ENCODE data around the gene EPS8L2.
"Not testable (repeated sequence)": the region's sequence is repeated elsewhere in the genome, so short reads cannot be mapped to it uniquely, and the experiment has no call there.

EPS8L2 gene

DNA sequence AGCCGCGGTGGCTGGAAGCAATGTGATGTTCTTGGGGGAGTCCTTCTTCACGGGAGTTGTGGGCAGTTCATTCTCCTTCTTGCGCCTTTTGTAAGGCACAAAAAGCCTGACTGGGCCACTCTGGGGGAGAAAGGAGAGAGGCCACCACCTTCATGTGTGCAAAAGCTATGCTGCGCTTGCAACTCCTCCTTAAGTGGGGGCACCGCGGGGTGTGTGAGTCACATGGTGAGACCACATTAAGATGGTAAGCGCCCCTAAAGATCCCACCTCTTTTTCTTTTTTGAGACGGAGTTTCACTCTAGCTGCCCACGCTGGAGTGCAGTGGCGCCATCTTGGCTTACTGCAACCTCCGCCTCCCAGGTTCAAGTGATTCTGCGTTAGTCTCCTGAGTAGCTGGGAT lies 25.1 kb upstream of the EPS8L2 start:
- no peaks in the 10 kb centered on the region for H3K27me3 ChIP-seq (ENCODE audit: insufficient read depth, low read depth, severe bottlenecking)
- H3K9me3 ChIP-seq (ENCODE audit: severe bottlenecking), result no peaks in the 10 kb centered on the region
- TF ChIP-seq, protein P1, sequence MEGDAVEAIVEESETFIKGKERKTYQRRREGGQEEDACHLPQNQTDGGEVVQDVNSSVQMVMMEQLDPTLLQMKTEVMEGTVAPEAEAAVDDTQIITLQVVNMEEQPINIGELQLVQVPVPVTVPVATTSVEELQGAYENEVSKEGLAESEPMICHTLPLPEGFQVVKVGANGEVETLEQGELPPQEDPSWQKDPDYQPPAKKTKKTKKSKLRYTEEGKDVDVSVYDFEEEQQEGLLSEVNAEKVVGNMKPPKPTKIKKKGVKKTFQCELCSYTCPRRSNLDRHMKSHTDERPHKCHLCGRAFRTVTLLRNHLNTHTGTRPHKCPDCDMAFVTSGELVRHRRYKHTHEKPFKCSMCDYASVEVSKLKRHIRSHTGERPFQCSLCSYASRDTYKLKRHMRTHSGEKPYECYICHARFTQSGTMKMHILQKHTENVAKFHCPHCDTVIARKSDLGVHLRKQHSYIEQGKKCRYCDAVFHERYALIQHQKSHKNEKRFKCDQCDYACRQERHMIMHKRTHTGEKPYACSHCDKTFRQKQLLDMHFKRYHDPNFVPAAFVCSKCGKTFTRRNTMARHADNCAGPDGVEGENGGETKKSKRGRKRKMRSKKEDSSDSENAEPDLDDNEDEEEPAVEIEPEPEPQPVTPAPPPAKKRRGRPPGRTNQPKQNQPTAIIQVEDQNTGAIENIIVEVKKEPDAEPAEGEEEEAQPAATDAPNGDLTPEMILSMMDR (IDR thresholded peaks at IDR 0.05; ENCODE audit: low read depth, low read length), result no peak
- no peak for DNase-seq
- no peak overlapping the region for H3K27ac ChIP-seq
- H3K4me3 ChIP-seq (ENCODE audit: low read depth, low read length), result no peak overlapping the region
- peaks cover 73% of the 10 kb centered on the region for H3K36me3 ChIP-seq

DNA sequence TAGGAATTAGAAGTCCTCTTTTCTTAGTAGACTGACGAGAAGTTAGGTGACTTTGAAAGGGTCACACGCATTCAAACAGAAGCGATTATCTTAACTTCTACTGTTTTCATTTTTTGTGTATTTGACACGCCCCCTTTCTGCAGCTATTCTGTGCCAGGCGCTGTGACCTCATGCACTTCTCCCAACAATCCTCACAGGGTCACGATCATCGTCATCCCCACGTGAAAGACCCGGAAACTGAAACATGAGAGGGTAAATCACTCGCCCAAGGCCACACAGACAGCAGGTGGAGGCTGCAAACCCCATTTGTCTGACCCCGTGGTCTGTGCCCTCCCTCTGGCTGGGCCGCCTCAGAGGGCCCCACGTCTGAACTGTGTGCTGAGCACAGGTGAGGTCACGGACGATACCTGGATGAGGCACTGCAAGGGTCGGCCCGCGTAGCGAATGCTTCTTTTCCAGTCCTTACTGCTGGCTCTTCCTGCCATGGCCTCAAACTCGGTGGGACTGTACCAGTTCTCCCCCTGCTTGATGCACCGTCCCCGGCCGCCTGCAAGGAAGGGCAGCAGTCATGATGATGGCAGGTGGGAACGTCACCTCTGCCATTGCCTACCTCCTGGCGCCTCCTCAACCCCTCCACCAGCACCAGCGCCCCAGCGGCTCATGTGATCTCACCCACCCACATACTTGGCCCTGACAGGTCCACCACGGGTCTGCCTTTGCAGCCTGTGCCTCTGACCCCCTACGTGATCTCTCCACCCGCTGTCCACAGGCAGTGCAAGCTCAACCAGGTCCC lies 19.4 kb upstream of the EPS8L2 start:
- H3K36me3 ChIP-seq, result peaks cover 84% of the 10 kb centered on the region
- H3K27me3 ChIP-seq (ENCODE audit: insufficient read depth, low read depth, severe bottlenecking), result no peaks in the 10 kb centered on the region
- no peak for DNase-seq
- TF ChIP-seq, protein P1 (IDR thresholded peaks at IDR 0.05; ENCODE audit: low read depth, low read length), result no peak
- H3K9me3 ChIP-seq (ENCODE audit: severe bottlenecking), result no peaks in the 10 kb centered on the region
- no peak overlapping the region for H3K27ac ChIP-seq
- H3K4me3 ChIP-seq (ENCODE audit: low read depth, low read length), result no peak overlapping the region

DNA sequence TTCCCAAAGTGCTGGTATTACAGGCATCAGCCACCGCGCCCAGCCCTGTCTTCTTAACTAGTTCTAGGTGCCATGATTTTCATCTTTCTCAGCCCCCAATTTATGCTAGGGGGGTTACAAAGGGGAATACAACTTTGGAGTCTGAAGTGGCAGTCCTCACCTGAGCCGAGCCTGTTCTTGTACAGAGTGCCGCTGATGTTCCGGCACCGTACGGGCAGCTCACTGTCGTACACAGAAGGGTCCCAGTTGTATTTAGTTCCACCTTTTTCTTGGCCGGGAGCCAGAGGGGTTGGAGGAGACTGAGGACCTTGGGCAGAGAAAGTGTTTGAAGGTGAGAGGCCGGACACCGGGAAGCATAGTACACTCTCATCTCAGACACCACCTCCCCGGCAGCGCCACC lies 18.3 kb upstream of the EPS8L2 start:
- H3K27ac ChIP-seq, result no peak overlapping the region
- TF ChIP-seq, protein P1 (IDR thresholded peaks at IDR 0.05; ENCODE audit: low read depth, low read length), result no peak
- no peak for DNase-seq
- peaks cover 73% of the 10 kb centered on the region for H3K36me3 ChIP-seq
- H3K9me3 ChIP-seq (ENCODE audit: severe bottlenecking), result no peaks in the 10 kb centered on the region
- no peak overlapping the region for H3K4me3 ChIP-seq (ENCODE audit: low read depth, low read length)
- H3K27me3 ChIP-seq (ENCODE audit: insufficient read depth, low read depth, severe bottlenecking), result no peaks in the 10 kb centered on the region

DNA sequence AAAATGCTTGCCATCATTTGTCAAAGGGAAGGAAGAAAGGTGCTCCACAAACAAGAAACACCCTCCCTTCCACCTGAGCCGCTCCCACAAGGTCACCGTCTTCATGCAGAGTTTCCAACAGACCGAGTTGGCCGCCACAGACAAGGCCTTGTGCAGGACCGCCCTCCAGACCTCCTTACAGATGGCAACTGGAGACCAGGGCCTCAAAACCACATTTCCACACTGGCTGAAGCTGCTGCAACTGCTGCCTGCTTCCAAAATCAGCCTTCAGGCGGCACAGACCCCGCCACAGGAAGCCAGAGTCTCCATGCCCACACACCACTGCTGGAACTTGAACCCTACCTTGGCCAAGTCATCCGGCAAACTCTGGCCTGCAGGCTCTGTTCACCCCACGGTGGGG lies 17.4 kb upstream of the EPS8L2 start:
- Histone ChIP-seq H3K9me3 (ENCODE audit: severe bottlenecking) (no peaks in the 10 kb centered on the region), H3K4me3 (ENCODE audit: low read depth, low read length) (no peak overlapping the region), H3K36me3 (peaks cover 64% of the 10 kb centered on the region), H3K27ac (no peak overlapping the region), H3K27me3 (ENCODE audit: insufficient read depth, low read depth, severe bottlenecking) (no peaks in the 10 kb centered on the region)
- TF ChIP-seq, protein P1 (IDR thresholded peaks at IDR 0.05; ENCODE audit: low read depth, low read length), result no peak
- no peak for DNase-seq

DNA sequence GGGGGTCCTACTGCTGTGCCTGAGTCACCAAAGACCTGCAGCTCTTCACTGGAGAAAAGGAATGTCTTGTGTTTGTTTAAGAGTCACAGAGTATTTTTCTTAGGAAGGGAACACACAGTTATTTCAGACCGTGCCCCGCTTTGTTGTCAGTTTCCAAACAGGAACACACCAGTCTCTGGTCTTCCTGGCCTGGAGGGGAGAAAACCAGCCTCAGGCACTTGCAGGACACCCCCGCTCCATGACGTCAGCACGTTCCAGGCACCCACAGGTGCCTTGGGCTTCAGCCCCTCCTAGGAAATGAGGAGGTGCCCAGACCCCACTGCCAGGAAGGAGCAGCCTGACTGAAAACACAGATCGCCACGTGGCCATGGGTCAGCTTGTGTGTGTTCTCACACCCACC lies 16.4 kb upstream of the EPS8L2 start:
- H3K4me3 ChIP-seq (ENCODE audit: low read depth, low read length), result no peak overlapping the region
- H3K27ac ChIP-seq, result no peak overlapping the region
- DNase-seq, result no peak
- H3K36me3 ChIP-seq, result peaks cover 57% of the 10 kb centered on the region
- H3K27me3 ChIP-seq (ENCODE audit: insufficient read depth, low read depth, severe bottlenecking), result no peaks in the 10 kb centered on the region
- no peaks in the 10 kb centered on the region for H3K9me3 ChIP-seq (ENCODE audit: severe bottlenecking)
- TF ChIP-seq, protein P1 (IDR thresholded peaks at IDR 0.05; ENCODE audit: low read depth, low read length), result no peak

DNA sequence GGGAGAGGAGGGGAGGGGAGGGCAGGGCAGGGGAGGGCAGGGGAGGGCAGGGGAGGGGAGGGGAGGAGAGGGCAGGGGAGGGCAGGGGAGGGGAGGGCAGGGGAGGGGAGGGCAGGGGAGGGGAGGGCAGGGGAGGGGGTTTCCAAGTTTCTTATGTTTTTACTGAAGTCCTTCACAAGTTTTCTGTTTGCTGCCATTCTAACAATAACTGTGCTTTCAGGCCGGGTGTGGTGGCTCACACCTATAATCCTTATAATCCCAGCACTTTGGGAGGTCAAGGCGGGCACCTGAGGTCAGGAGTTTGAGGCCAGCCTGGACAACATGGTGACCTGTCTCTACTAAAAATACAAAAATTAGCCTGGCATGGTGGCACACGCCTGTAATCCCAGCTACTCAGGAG lies 15.8 kb upstream of the EPS8L2 start:
- not testable (repeated sequence) for H3K4me3 ChIP-seq (ENCODE audit: low read depth, low read length); H3K27ac ChIP-seq; H3K27me3 ChIP-seq (ENCODE audit: insufficient read depth, low read depth, severe bottlenecking); H3K9me3 ChIP-seq (ENCODE audit: severe bottlenecking); DNase-seq
- peaks cover 52% of the 10 kb centered on the region for H3K36me3 ChIP-seq

All from WERI-Rb-1 (cell line).